ENCODE data around the gene SLC32A1.

The SLC32A1 gene

GRCh38 chr20:38723848-38724625 is at the start of gene SLC32A1:
Gene SLC32A1, plus strand, starts transcription at chr20:38724486. Its CDS starts 239 bp downstream, at chr20:38724725.
- peaks cover 100% of the 10 kb centered on the region for H3K27me3 Mint-ChIP-seq (ENCODE audit: low read depth, poor library complexity)
- peaks cover under 1% of the 10 kb centered on the region for H3K9me3 Mint-ChIP-seq
- peak within 1 kb of the TSS; percentile 70 for H3K4me3 Mint-ChIP-seq
- H3K4me1 Mint-ChIP-seq: peaks cover 83% of the 10 kb centered on the region
- TF ChIP-seq CTCF (IDR thresholded peaks at IDR 0.05): no peak
- peak; percentile 68 for DNase-seq
- no peaks in the 10 kb centered on the region for H3K36me3 Mint-ChIP-seq (ENCODE audit: low read depth)
- no peak within 1 kb of the TSS for H3K27ac Mint-ChIP-seq

GRCh38 chr20:38674765-38675133 is 49.5 kb upstream of the SLC32A1 start:
- H3K27me3 Mint-ChIP-seq (ENCODE audit: low read depth, poor library complexity): peaks cover 91% of the 10 kb centered on the region

GRCh38 chr20:38676576-38676975 is 47.7 kb upstream of the SLC32A1 start:
- H3K4me3 Mint-ChIP-seq: no peak overlapping the region
- no peak overlapping the region for H3K27ac Mint-ChIP-seq
- H3K36me3 Mint-ChIP-seq (ENCODE audit: low read depth): no peaks in the 10 kb centered on the region
- peaks cover 3% of the 10 kb centered on the region for H3K9me3 Mint-ChIP-seq
- DNase-seq: no peak
- H3K4me1 Mint-ChIP-seq: peaks cover 6% of the 10 kb centered on the region
- no peak for TF ChIP-seq CTCF (IDR thresholded peaks at IDR 0.05)
- H3K27me3 Mint-ChIP-seq (ENCODE audit: low read depth, poor library complexity): peaks cover 88% of the 10 kb centered on the region

More at GRCh38 chr20:38674765-38675133, 49.5 kb upstream of the SLC32A1 start:
- no peaks in the 10 kb centered on the region for H3K36me3 Mint-ChIP-seq (ENCODE audit: low read depth)
- H3K27ac Mint-ChIP-seq: peak overlapping the region; percentile 18
- no peak for DNase-seq
- peak overlapping the region; percentile 76 for H3K4me3 Mint-ChIP-seq
- peaks cover 3% of the 10 kb centered on the region for H3K9me3 Mint-ChIP-seq
- no peak for TF ChIP-seq CTCF (IDR thresholded peaks at IDR 0.05)
- peaks cover 6% of the 10 kb centered on the region for H3K4me1 Mint-ChIP-seq

GRCh38 chr20:38680500-38681306 is 43.6 kb upstream of the SLC32A1 start:
- no peak overlapping the region for H3K4me3 Mint-ChIP-seq
- TF ChIP-seq CTCF (IDR thresholded peaks at IDR 0.05): no peak
- H3K9me3 Mint-ChIP-seq: no peaks in the 10 kb centered on the region
- H3K27ac Mint-ChIP-seq: no peak overlapping the region
- H3K27me3 Mint-ChIP-seq (ENCODE audit: low read depth, poor library complexity): peaks cover 81% of the 10 kb centered on the region
- no peaks in the 10 kb centered on the region for H3K4me1 Mint-ChIP-seq
- peak; percentile 84 for DNase-seq
- H3K36me3 Mint-ChIP-seq (ENCODE audit: low read depth): no peaks in the 10 kb centered on the region

DNA sequence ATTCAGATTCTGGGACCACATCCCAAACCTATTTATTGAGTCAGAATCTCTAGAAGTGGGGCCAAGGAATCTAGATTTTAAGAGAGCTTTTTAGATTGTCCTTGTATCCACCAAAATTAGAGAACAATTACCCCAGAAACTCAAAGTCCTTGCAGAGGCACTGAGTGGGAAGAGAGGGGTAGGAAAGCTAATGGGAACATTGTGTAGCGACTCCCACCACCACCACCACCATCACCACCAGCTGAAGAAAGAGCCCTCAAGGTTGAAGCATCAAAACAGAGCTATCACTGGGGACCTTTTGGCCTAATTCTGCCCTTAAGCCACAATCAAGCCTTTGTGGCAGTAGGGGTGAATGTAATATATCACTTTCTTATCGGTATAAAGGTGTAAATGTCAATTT is 39.0 kb upstream of the SLC32A1 start:
- Mint-ChIP-seq H3K9me3 (no peaks in the 10 kb centered on the region), H3K4me1 (no peaks in the 10 kb centered on the region), H3K4me3 (no peak overlapping the region), H3K36me3 (ENCODE audit: low read depth) (no peaks in the 10 kb centered on the region), H3K27ac (no peak overlapping the region), H3K27me3 (ENCODE audit: low read depth, poor library complexity) (peaks cover 84% of the 10 kb centered on the region)
- no peak for TF ChIP-seq CTCF (IDR thresholded peaks at IDR 0.05)
- DNase-seq: no peak
